Measurements from ENCODE around the gene TTC8.

DNA sequence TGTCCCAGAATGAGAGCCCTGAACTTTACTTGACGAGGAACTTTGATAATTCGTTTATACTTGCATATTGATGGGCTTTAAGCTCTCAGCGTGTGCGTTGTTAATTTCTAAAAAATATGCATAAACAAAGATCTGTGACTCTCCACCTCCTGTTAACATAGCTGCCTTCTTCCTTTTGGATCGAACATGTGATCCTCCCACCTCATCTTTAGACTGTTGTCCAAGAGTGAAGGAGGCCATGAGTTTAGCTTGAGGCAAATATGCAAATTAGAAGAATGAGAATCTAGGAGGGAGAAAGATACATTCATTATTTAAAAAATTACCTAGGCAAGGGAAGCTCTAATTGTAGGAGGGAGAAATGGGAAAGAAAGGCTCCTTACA, 617 bp downstream of the TTC8 start:
- TF ChIP-seq CTCF (conservative IDR thresholded peaks at IDR 0.05): no peak
- TF ChIP-seq ZFX (IDR thresholded peaks at IDR 0.05): no peak; the same call in 1 of the 2 replicates

Data from C4-2B (cell line).